Activated T-cell treated with anti-CD3 and anti-CD28 coated beads for 24 hours (primary cell): Measurements from ENCODE around the gene RNU6-1.
A peak's percentile ranks its signal among the peaks of the same experiment; 100 is the strongest.

Experiments
- DNase-seq: peaks from one replicate; pipeline ENCODE4 v3.0.0-alpha.2; 2020; ENCODE audit warnings: low read depth

RNU6-1 gene

DNA sequence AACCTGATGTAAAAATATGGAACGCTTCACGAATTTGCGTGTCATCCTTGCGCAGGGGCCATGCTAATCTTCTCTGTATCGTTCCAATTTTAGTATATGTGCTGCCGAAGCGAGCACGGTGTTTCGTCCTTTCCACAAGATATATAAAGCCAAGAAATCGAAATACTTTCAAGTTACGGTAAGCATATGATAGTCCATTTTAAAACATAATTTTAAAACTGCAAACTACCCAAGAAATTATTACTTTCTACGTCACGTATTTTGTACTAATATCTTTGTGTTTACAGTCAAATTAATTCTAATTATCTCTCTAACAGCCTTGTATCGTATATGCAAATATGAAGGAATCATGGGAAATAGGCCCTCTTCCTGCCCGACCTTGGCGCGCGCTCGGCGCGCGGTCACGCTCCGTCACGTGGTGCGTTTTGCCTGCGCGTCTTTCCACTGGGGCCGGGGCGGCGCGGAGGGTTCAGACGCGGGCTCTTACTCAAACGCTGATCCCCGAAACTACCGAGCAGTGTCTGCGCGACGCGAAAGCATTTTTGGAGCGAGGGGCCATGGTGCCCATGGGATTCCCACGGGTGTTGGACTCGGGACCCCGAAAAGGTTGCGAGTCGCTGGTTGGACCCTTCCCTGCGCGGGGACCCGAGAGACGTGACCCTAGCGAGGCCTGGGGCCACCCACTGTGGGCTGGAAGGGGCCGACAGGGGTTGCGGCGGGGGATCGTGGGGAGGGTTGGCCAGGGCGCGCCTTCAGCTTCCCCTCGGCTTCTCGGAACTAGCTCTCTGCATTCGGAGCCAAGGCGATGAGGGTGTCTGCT is at the start of gene RNU6-1:
Gene RNU6-1 (minus strand): TSS at position 117 of the 820 bp plus-strand sequence.
- DNase-seq, result peak; percentile 93

DNA sequence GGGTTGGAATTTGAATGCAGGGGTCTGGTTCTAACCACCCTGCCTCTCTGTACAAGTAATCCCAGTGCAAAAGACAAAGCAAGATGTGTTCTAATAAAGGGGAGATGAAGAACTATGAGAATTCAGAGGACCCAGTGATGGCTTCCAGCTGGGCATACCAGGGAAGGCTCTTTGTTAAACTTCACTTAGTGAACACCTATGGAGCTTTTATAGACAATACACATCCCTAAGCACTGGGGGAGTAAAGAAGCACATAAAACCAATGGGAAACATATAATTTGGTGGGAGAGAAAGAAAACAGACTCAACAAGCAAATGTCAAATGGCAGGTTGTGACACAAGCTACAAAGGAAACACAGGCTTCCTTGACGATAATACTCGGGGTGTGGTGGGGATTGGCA is 47.9 kb upstream of the RNU6-1 start:
- no peak for DNase-seq

DNA sequence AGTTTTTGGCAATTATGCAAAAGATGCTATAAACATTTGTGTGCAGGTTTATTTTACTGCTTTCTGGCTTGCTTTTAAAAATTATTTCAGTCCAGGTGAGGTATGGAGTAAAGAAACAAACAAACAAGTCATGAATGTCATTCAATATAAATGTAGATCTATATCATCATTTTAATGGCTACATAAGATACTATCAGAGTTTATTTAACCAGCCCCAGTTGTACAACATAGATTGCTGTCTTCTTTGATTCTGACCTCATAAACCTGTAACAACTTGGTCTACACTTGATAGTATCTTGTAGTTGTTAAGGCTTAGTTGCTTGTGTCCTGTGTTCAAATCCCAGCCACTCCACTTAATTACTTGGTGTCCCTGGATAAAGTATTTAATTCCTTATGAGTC is 46.0 kb upstream of the RNU6-1 start:
- no peak for DNase-seq

DNA sequence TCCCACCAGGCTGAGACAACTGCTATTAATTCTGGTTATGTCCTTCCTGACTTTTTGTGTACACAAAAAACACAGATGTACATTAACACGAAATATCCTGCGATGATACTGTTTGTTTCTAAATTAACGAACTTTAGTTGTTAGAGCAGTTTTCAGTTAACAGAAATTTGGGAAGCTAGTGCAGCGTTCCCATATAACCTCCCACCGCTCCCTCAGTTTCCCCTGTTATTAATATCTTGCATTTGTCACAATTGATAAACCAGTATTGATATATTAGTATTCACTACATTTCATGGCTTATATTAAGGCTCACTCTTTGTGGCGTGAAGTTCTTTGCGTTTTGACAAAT is 45.3 kb upstream of the RNU6-1 start:
- no peak for DNase-seq

DNA sequence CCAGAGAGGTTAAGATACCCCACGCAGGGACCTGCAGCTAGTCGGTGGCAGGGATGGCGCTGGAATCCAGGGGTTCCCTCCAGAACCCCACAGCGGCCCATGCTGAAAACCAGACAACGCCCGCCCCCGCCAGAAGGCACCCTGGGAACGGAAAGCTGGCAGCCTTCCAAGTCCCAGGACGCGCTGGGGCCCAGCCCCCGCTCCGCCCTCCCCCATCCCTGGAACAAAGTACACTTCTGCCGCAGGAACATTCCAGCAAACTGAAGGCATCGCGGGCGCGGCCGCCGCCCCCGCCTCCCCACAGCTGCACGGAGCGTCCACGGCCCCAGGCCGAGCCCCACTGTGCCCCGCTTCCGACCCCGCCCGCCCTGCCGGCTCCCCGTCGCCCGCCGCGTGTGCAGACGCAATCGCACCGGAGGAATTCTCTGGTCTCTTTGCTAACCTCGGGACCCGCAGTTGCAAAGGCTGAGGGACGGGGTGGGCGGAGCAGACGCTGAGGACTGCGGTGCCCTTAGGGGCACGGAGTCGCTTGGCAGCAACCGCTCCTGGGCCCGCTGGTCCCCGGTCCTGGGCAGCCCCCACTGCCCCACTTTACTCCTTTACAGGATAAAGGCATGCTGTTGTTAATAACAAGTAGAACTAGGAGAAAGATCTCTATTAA is 44.8 kb upstream of the RNU6-1 start:
- peak; percentile 36 for DNase-seq

DNA sequence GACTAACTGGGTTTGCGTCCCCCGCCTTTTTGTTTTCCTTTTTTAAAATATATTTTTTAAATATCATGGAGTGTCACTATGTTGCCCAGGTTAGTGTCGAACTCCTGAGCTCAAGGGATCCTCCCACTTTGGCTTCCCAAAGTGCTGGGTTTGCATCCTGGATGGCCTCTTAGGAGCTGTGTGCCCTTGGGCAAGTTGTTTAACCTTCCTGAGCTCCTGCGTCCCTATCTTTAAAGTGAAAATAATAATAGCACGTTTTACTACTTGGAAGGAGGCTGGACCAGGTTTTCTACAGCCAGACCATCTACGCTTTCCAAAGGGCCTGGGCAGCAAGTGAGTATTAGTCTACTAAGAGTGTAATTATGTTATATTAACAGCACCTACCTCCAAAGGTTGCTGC is 44.2 kb upstream of the RNU6-1 start:
- no peak for DNase-seq

DNA sequence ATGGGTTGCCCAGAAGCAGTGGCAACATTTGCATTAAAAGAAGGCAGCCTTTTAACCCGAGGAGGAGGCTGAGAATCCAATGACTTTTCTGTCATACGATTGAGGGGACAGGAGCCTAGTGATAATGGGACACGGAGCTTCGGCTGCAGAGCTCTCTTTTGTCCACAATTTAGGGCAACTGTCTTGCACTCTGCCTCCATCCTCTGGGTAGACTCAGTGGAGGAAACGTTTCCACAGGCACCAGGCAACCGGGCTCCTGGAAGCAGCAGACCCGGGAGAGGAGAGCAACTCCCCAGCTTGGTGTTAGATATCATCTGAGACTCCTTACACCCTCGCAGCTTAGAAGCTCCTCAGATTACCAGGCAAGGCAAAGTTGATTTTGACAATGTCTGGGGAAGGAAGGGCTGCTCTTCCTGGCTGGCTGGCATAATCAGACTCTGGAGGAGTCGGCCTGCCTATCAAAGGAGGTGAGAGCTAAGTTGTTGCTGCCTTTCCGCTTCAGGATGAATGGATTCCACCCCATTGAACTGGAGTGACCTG is 43.5 kb upstream of the RNU6-1 start:
- no peak for DNase-seq

DNA sequence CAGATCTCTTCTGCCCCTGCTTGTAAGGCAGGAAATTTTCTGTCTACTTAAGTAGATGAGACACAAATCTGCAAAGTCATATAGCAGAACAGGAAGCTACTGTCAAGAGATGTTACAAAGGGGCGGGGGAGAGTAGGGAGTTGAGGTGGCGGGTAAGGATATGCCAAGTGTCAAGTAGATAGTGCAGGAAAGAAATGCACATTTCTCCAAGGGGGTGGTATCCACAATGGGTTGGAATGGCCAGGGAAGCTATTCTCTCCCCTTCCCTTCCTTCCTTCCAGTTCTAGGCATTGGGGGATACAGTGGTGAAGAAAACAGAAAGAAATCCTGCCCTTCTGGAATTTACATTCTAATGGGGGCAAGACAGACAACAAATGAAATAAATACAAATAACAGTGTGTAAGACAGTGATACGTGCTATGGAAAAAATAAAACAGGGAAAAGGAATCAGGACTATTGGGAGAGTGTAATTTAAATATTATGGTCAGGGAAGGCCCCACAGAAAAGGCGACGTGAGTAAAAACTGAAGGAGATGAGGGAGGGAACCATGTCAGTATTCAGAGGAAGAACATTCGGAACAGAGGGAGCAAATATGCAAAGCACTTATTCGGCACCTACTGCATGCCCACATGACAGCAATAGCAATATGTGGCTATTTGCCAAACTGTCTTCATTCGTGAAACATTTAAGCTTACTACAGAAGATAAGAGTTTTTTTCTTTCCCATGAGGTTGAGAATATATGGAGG is 42.8 kb upstream of the RNU6-1 start:
- no peak for DNase-seq

DNA sequence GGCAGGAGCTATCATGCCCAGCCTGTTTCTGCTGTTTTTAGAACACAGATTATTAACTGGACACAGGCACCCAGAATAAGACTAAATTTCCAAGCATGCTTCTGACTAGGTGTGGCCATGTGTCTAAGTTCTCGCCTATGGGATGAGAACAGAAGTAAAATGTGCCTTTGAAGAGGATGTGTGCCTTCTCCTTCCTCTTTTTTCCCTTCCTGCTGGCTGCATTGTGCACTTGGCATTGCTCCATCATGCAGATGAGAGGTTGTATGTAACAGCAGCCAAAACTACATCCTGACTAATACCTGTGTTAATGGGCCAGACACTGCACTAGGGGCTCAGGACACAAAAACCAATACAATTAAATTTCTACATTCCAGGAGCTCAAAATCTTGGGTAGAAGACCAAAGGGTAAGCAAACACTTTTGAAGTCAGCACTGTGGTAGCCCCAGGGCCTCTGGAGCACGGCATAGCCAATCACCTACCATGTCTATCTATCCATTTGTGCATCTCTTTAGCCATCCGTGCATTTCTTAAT is 40.9 kb upstream of the RNU6-1 start:
- DNase-seq, result no peak

DNA sequence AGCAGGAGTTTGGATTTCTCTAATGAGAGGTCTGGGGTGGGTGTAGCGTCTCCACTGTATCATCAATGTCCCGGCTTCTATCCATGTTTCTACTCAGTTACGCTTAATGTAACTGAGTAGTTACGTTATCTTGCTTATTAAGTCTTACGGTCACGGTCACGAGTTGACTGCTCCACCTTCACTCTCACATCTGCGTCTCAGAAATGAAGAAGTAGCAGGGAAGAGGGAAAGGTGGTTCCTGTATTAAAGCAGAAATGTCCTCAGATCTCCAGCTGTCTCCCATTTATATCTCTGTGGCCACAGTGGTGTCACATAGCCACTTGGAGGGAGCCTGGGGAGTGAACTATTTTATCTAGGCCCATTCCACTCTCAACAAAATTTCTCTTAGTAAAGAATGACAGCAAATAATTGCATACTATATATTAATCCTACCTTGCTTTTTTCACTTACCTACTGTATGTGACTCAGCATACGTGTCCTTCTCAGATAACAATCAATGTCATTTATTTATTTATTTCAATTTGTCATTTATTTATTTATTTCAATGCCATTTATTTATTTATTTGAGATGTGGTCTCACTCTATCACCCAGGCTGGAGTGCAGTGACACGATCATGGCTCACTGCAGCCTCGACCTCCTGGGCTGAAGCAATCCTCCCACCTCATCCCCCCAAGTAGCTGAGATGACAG is 39.7 kb upstream of the RNU6-1 start:
- DNase-seq, result no peak

DNA sequence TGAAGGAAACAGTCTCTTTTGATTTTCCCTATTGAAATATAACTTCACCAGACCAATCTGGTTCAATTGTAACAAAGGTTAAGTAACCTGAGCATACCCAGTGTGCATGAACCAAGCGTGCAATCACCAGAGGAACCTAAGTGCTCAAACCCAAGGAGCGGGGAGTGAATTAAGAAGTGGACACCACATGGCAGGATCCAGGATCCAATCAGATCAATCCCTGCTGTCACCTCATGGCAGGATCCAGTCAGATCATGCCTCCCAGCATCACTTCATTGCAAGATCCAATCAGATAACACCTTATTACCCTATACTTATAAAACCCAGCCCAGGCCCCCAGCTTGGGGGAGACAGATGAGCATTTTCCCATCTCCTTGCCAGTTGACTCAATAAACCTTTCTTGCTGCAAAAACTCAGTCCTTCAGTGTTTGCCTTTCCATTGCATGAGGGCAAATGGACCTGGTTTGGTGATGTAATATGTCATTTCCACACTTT is 38.9 kb upstream of the RNU6-1 start:
- DNase-seq, result no peak

DNA sequence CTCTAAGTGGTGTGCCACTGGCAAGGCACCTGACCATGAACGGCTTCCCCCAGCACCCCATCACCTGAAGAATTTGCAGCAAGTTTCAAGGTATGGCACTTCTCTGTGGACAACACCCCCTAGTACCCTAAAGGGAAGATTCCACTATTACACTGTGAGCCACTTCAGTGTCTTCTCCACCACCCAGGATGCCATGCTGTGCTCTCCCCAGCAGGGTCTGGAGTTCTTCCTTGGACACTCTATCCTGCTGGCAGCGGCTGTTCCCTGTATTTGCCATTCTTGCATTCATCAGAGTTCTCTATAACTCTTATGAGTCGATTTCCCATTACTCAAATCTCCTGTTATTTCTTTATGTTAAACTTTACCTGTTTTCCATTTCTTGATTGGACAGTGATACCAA is 33.9 kb upstream of the RNU6-1 start:
- DNase-seq, result no peak

DNA sequence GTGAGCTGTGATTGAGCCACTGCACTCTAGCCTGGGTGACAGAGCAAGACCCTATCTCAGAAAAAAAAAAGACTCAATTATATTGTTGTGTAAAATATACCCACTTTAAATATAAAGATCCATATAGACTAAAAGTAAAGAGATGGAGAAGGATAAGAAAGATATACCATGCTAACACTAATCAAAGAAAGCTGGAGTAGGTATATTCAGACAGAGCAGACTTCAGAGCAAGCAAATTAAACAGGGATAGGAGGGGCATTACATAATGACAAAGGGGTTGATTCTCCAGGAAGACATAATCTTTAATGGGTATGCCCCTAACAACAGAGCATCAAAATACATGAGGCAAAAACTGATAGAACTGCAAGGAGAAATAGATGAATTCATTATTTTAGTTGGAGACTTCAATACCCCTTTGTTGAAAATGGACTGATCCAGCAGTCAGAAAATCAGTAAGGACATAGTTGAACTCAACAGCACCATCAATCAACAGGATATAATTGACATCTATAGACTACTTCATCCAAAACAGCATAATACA is 31.1 kb upstream of the RNU6-1 start:
- DNase-seq, result no peak

DNA sequence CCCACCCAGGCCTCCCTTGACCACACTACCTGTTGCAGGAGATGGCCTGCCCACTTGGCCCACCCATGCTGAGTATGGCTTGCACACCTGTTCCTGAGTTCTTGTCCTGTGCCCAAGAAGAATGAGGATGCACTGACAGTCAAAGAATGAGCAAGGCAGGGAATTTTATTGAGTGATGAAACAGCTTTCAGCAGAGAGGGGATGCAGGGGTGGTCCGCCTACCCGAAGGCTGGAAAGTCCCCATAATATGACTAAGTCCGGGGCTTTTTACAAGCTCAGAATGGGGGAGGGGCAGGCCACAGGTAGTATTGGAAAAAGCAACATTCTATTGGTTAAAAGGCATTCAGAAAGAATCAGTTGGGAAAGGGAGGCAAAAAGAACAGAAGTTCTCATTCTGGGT is 29.9 kb upstream of the RNU6-1 start:
- DNase-seq, result no peak

DNA sequence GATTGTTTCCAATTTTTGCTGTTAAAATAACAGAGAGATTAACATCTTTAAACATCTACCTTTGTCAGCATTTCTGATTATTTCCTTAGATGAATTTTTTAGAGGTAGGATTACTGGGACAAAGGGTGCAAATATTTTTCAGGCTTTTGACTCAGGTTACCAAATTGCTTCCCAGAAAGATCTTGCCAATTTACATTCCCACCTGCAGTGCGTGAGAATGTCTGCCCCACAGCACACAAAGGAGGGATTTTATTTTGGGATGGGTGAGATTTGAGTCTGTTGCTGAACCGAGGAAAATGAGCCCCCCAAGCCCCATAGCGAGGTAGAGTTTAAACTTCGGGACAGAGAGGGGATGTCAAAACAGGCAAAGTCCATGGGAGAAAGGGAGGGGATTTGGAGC is 25.9 kb upstream of the RNU6-1 start:
- DNase-seq, result no peak

DNA sequence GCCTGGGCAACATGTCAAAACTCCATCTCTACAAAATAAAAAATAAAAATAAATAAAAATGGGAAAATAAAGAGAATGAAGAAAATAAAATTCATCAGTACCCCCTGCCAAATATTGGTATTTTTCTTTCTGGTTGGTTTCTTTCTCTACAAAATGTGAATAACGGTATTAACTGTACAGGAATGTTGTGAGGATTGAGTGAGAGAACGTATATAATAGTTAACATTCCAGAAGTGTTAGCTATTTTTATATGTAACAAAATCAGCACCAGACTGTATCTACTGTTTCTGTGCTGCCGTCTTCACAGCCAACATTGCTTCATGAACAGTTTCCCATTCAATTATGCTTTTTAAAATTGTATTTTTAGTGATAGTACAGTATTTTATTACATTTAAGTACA is 25.5 kb upstream of the RNU6-1 start:
- no peak for DNase-seq

DNA sequence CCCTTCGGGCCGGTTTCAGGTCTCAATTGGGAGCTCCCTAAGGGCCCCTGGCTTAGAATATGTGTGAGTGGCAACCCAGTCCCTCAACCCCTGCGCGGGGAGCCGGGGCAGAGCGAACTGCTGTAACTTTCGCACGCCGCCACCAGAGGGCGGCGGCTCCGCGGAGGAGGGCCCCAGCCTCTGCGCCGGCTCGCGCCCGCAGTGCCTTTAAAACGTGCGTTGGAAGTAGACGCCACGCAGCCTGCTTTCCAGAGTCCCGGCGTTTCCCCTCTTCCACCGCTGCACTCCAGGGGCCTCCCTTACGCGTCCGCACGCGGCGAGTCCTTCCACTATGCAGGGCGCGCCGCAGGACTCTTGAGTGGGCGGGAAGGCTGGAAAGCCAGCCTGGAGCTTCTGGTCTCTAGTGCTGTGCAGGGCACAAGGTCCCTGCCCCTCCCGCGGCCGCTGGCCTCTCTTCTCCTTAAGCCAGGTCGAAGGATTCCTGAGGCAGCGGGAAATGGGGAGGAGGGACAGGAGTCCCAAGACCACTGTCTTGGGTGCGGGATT is 23.7 kb upstream of the RNU6-1 start:
- peak; percentile 59 for DNase-seq

DNA sequence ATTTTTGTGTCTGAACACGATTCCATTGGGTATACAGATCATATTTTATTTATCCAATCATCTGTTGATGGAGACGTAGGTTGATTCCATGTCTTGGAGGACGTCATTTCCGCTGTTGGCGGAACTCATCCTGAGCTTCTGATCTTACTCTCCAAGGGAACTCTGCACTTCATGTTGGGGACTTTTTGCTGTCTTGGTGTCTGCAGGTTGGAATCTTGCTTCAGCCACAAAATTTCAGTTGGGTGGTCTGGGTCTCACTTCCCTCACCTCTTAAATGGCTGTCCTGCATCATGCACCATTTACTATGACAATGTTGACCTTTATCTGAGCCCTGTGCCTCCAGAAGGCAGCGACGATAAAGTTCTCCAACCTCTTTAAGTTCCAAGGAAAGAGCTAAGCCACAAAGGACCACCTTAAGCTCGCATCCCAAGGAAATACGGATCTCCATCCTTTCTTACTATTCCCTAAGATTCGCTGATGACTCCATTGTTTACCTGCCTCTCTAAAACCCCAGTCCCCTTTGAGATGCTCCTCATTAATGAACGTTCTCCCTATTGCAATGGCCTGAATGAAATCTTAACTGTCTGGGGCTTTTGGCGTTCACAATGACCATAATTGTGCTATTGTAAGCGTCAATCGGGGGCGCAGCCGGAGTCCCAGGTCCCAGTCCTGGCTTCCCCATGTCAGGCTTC is 23.1 kb upstream of the RNU6-1 start:
- no peak for DNase-seq

DNA sequence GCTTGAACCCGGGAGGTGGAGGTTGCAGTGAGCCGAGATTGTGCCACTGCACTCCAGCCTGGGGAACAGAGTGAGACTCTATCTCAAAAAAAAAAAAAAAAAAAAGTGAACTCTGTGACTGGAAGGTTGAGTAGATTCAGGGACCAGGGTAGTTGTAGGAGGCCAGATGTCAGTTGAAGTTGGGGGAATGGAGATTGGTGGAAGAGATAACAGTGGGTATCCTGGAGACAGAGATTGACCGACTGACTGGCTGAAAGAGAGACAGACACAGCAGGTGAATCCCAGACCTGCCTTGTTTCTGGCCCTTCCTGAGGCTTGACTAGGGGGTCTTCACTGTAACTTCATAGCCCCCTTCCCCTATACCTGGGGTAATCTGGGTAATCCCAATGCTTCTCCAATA is 22.1 kb upstream of the RNU6-1 start:
- no peak for DNase-seq

DNA sequence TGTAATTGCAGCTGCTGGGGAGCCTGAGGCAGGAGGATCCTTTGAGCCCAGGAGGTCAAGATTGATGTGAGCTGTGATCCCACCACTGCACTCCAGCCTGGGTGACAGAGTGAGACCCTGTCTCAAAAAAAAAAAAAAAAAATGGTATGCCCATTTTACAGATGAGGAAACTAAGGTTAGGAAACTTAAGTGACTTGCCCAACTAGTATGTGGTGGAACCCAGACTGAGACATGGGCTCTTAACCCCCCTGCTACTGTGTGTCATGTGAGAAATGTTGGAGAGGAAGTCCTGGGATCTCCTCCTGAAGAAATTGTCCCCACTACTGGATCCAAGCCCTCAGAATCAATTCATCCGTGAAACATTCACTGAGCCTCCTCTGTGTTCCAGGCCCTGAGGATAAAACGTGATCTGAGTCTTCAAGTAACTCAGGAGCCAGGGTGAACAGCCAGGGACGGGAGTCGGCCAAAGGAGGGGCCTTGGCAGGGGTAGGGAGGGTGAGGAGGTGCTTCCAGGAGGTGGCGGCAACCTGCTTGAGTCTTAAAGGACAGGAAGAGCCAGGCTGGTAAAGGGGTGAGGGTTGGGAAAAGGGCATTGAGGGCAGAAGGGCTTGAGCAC is 19.6 kb upstream of the RNU6-1 start:
- no peak for DNase-seq
